GM19240 (cell line): Measurements from ENCODE around the gene GPAM.
"Not testable (repeated sequence)": the region's sequence is repeated elsewhere in the genome, so short reads cannot be mapped to it uniquely, and the experiment has no call there.

ENCODE experiments used
- DNase-seq: peaks from one replicate; pipeline ENCODE4 v3.0.0; 2011; ENCODE audit warnings: low spot score; ENCODE audit not compliant: insufficient read length

GPAM gene

DNA sequence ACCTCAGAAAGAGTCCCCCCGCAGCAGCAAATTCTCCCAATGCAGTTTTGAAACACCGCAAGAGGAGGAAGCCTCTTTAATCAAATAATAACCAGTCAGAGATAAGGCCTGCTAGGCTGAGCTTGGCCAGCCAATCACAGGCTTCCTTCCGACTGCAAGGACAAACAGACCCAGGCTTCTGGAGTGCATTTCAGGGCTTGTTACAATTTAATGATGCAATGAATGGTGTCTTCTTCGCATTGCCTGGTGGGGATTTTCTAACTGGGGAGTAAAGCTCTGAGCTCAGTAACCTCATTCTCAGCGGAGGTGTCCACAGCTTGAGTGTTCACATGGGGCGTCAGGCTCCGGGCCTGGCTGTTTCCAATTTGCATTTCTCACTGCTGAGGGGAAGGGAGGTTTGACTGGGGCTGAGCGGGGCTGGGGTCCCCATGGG, 31.8 kb upstream of the GPAM start:
- DNase-seq = no peak

- no peak for DNase-seq
Observed at GRCh38 chr10:112214298-112214926, 30.8 kb upstream of the GPAM start.

- DNase-seq = no peak
Observed at GRCh38 chr10:112213836-112214235, 30.3 kb upstream of the GPAM start.

- no peak for DNase-seq
Observed at GRCh38 chr10:112213098-112213823, 29.7 kb upstream of the GPAM start.

GRCh38 chr10:112210666-112211065, 27.1 kb upstream of the GPAM start:
- DNase-seq = no peak

- DNase-seq = no peak
Observed at GRCh38 chr10:112209684-112210131, 26.1 kb upstream of the GPAM start.

DNA sequence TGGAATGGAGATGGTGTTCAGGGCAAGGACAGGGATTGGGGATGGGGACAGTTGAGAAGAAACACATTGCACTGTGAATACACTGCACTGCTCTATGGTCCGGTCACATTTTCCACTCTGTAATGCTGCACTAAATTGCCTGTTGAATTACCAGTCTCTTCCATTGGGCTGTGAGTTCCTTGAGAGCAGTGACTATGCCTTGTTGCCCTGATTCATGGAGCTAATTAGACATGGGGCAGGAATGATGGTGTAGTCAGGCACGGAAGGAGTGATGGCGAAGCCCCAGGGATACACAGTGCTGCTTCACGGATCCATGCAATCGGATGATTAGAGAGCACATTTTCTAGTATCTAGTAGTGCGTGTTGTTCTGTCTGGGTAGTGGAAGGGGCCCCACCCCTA, 25.4 kb upstream of the GPAM start:
- no peak for DNase-seq

DNA sequence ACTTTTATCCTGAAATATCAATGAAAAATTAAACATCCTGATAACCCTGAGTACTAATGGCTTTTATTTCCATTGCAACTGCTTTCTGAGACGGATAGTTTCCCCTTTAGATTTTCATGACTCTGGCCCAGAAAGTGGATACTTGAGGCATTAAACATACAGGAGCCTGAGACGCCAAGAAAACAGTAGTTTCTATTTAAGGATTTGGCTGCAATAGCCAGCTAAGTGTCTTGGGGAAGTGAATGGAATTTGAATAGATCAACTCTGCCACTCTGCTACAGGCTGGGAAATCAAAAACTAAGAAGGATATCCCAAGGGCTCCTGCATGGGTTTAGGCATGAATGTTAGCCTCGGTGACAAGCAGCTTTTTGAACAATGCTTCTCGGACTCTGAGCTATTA, 24.7 kb upstream of the GPAM start:
- DNase-seq = no peak

DNA sequence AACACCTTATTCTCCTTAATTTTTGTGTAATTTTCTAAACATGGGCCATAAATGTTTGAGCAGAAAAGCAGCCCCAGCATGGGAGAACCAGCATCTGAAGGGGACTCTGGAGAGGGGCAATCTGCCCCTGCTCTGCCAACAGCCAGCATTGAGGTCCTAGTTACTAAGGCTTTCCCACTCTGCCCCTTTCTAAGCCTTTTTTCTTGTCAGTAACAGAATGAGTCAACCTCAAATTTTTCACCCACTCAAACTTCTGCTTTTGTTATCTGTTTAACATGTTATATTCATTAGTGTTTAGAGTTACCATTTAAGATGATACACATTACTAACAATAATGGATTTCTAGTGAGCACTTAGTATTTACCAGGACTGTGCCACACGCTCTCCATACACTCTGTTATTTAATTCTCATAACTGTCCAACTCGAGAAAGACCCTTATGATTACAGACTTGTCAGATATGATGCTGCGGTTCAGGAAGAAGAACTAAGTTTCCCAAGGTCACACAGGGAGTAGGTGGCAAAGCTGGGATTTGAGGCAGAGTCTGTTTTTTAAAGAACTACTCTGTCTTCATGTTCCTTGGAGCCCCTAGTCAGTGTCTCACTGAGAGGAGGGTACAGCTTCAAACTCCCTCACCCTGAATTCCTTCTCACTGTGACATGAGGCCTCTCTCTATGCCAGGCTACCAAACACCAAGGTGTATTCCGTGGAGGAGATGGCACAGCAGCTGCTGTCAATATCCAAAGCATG, 19.9 kb upstream of the GPAM start:
- no peak for DNase-seq

GRCh38 chr10:112202561-112203241, 19.1 kb upstream of the GPAM start:
- DNase-seq = no peak

DNA sequence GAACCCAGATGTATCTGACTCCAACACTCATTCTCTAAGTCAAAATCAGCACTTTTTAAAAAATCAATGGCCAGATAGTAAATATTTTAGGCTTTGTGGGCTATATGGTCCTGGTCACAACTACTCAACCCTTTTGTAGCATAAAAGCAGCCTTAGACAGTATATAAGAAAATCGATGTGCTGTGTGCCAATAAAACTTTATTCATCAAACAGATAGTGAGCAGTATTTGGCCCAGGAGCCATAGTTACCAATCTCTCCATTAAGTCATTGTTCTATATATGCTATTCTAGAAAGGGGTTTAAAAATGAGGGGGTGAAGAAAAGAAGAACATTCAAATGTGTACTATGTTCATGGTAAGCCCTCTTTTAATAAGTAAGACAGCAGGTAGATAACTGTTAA, 18.5 kb upstream of the GPAM start:
- DNase-seq = no peak

DNA sequence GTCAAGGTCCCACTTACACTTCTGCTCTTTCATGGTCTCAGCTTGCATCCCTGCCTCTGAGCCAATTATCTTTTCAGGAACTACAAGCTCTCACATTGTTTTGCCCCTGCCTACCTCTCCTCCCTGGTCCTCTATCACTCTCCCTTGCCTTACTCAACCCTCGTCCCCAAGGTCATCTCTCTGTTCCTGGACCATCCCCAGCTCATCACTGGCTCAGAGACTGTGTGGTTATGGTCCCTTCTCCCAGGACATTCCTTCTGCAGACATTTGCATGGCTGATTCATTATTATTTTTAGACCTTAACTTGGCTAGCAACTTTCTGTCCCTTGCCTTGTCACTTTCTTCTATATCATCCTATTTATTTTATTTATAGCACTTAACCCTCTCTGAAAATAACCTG, 17.8 kb upstream of the GPAM start:
- DNase-seq = no peak

DNA sequence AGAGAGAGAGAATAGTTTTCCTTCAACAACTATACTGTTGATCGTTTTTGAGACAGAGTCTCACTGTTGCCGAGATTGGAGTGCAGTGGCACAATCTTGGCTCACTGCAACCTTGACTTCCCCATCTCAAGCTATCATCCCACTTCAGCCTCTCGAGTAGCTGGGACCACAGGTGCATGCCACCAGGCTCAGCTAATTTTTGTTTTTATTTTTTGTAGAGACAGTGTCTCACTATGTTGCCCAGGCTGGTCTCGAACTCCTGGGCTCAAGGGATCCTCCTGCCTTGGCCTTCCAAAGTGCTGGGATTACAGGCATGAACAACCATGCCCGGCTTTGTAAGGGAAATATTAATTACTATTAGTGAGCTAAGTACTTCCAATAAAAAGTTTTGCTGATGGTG, 16.7 kb upstream of the GPAM start:
- DNase-seq = not testable (repeated sequence)

- DNase-seq = not testable (repeated sequence)
Observed at GRCh38 chr10:112197662-112198061, 14.1 kb upstream of the GPAM start.

DNA sequence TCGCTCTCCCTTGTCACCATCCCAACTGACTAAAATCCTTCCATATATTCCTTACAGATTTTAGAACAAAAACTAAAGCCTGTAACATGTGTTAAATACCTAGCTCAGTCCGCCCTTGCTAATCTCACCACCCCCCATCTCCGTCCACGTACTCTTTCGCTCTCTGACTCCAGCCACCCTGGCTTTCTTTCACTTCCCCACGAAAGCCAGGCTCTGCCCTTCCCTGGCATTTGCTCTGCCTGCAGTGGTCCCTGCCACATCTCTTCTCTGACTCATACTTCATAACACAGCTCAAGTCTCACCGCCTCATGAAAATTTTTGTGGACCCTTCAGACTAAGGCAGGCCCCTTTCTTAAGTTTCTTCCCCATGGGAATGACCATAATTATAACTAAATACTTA, 11.7 kb upstream of the GPAM start:
- DNase-seq = no peak

- DNase-seq = no peak
Observed at GRCh38 chr10:112191791-112192190, 8.2 kb upstream of the GPAM start.

GRCh38 chr10:112191041-112191590, 7.6 kb upstream of the GPAM start:
- no peak for DNase-seq

DNA sequence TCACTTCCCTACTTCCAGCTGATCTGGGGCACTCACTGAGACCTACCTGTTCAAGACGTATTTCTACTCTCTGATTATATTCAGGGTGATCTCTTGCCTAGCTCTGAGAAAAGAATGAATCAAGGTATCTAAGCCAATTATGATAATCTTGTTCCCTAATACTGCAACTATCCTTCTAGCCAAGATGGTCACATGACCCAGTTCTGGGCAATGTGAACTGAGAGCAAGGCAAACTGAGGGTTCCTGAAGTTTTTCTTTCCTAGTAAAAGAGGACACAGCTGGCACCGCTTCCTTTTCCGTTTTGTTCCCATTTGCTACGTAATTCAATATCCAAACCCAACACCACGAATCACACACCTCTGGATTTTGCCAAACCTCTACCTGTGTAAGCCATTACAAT, 5.9 kb upstream of the GPAM start:
- no peak for DNase-seq

DNA sequence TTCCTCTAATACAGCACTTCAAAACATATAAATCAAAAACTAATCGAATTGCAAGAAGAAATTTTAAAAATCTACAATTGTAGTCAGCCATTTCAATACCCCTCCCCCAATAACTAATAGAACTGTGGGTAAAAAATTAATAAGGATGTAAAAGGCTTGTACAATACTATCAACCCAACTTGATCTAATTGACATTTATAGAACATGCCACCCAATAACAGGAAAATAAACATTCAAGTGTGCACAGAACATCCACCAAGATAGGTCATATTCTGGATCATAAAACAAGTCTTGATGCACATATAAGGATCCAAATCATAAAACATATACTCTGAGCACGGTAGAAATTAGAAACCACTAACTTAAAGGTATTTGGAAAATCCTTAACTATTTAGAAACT, 4.0 kb upstream of the GPAM start:
- DNase-seq = no peak

- DNase-seq = no peak
Observed at GRCh38 chr10:112185959-112186358, 2.4 kb upstream of the GPAM start.

- no peak for DNase-seq
Observed at GRCh38 chr10:112184379-112184778, 814 bp upstream of the GPAM start.

DNA sequence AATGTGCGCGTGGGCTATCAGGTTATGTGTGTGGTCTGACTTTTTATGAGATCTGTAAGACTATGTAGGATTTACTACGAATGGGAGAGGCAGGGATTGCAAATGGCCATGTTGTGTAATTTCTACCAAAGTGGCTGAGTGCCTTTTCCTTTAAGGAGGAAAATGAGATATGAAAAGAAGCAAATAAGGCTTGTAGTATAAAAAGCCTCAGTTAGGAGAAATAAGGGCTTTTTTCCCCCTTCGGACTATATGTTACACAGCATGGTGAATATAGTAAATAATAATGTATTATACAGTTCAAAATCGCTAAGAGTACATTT, 447 bp upstream of the GPAM start:
- DNase-seq = no peak
